Measurements from ENCODE around the gene CERS6. TPM values are rescaled to one million over a fixed set of nuclear protein-coding genes. Genes with fewer than 3 reads are reported as not detected.
A peak's percentile ranks its signal among the peaks of the same experiment; 100 is the strongest.

The CERS6 gene
- total RNA-seq, 1 donor from 2014 or later, result 21.8 TPM

GRCh38 chr2:168802859-168803725 is 347.0 kb downstream of the CERS6 start:
- Histone ChIP-seq H3K27ac (peak overlapping the region; percentile 81), H3K9me3 (no peaks in the 10 kb centered on the region), H3K4me3 (peak overlapping the region; percentile 42), H3K27me3 (ENCODE audit: low read depth) (no peaks in the 10 kb centered on the region), H3K36me3 (no peaks in the 10 kb centered on the region), H3K4me1 (peaks cover 11% of the 10 kb centered on the region)
- intact Hi-C loops (cut with DNase I), result no loop called here
- ATAC-seq (peak; percentile 48 to 73), DNase-seq (no peak)
- no peak for TF ChIP-seq CTCF (IDR thresholded peaks at IDR 0.05)

- intact Hi-C loops (cut with DNase I), result no loop called here
- no peaks in the 10 kb centered on the region for H3K36me3 ChIP-seq
- ATAC-seq, result peak; percentile 34 to 39
- H3K4me3 ChIP-seq, result peak overlapping the region; percentile 42
- no peak for DNase-seq
- H3K27ac ChIP-seq, result peak overlapping the region; percentile 81
- TF ChIP-seq CTCF (IDR thresholded peaks at IDR 0.05), result no peak
- no peaks in the 10 kb centered on the region for H3K27me3 ChIP-seq (ENCODE audit: low read depth)
- no peaks in the 10 kb centered on the region for H3K9me3 ChIP-seq
- H3K4me1 ChIP-seq, result peaks cover 10% of the 10 kb centered on the region
Observed at GRCh38 chr2:168804214-168804613, 348.1 kb downstream of the CERS6 start.

- ATAC-seq, result no peak
- no peak for TF ChIP-seq CTCF (IDR thresholded peaks at IDR 0.05)
- no peak for DNase-seq
- Histone ChIP-seq H3K27ac (peak overlapping the region; percentile 81), H3K9me3 (no peaks in the 10 kb centered on the region), H3K27me3 (ENCODE audit: low read depth) (no peaks in the 10 kb centered on the region), H3K4me3 (peak overlapping the region; percentile 42), H3K36me3 (no peaks in the 10 kb centered on the region), H3K4me1 (peaks cover 10% of the 10 kb centered on the region)
- intact Hi-C loops (cut with DNase I), result no loop called here
Observed at GRCh38 chr2:168805615-168806014, 349.5 kb downstream of the CERS6 start.

- ATAC-seq (no peak), DNase-seq (no peak)
- Histone ChIP-seq H3K36me3 (no peaks in the 10 kb centered on the region), H3K27ac (no peak overlapping the region), H3K27me3 (ENCODE audit: low read depth) (no peaks in the 10 kb centered on the region), H3K4me1 (no peaks in the 10 kb centered on the region), H3K9me3 (no peaks in the 10 kb centered on the region), H3K4me3 (no peak overlapping the region)
- TF ChIP-seq CTCF (IDR thresholded peaks at IDR 0.05), result no peak
- intact Hi-C loops (cut with DNase I), result no loop called here
Observed at GRCh38 chr2:168809537-168809936, 353.5 kb downstream of the CERS6 start.

- intact Hi-C loops (cut with DNase I), result no loop called here
- H3K27me3 ChIP-seq (ENCODE audit: low read depth), result no peaks in the 10 kb centered on the region
- ATAC-seq (no peak), DNase-seq (no peak)
- H3K4me3 ChIP-seq, result no peak overlapping the region
- TF ChIP-seq CTCF (IDR thresholded peaks at IDR 0.05), result no peak
- H3K9me3 ChIP-seq, result no peaks in the 10 kb centered on the region
- no peak overlapping the region for H3K27ac ChIP-seq
- H3K36me3 ChIP-seq, result no peaks in the 10 kb centered on the region
- no peaks in the 10 kb centered on the region for H3K4me1 ChIP-seq
Observed at GRCh38 chr2:168810235-168810634, 354.2 kb downstream of the CERS6 start.
